Suprapubic skin (tissue), 4 donors: ENCODE measurements around the gene MTX3.

ENCODE experiments used
- CTCF ChIP-seq, 2 donors: fragments of 200-600 bp in 1 of 2; fragments of 450-650 bp in 1 of 2; sonication (generic) in 1 of 2; IDR thresholded peaks; one replicate each; pipeline ENCODE4 v1.5.1; 2016 to 2019; ENCODE audit warnings: antibody characterized with exemption in 2 of 2, mild to moderate bottlenecking in 1 of 2, moderate library complexity in 1 of 2
- EP300 ChIP-seq: sonication (generic); formaldehyde crosslinking; IDR thresholded peaks from one replicate; pipeline ENCODE4 v1.6.1; 2017; ENCODE audit warnings: antibody characterized with exemption
- POLR2A ChIP-seq, 2 donors: fragments of 450-650 bp; IDR thresholded peaks; one replicate each; pipeline ENCODE4 v1.6.1; 2017; ENCODE audit warnings: antibody characterized with exemption in 2 of 2, mild to moderate bottlenecking in 2 of 2, moderate library complexity in 2 of 2
- POLR2AphosphoS5 ChIP-seq, 3 donors: sonication (generic); formaldehyde crosslinking; IDR thresholded peaks; one replicate each; pipeline ENCODE4 v1.6.1; 2017; ENCODE audit warnings: antibody characterized with exemption in 3 of 3

- TF ChIP-seq POLR2AphosphoS5 (IDR thresholded peaks at IDR 0.05) = no peak
- no peak for TF ChIP-seq CTCF (IDR thresholded peaks at IDR 0.05)
- TF ChIP-seq EP300 = no peak
- TF ChIP-seq POLR2A (IDR thresholded peaks at IDR 0.05) = no peak
These were observed 58.3 kb downstream of the MTX3 start for GRCh38 chr5:79932510-79933504.
